ENCODE results near the gene ABHD12. TPM values are rescaled to one million over a fixed set of nuclear protein-coding genes. Genes with fewer than 3 reads are reported as not detected.
"Not testable (repeated sequence)": the region's sequence is repeated elsewhere in the genome, so short reads cannot be mapped to it uniquely, and the experiment has no call there.

The ABHD12 gene
- total RNA-seq, 2 experiments from 2014 or later, result 22.3 to 24.1 TPM

DNA sequence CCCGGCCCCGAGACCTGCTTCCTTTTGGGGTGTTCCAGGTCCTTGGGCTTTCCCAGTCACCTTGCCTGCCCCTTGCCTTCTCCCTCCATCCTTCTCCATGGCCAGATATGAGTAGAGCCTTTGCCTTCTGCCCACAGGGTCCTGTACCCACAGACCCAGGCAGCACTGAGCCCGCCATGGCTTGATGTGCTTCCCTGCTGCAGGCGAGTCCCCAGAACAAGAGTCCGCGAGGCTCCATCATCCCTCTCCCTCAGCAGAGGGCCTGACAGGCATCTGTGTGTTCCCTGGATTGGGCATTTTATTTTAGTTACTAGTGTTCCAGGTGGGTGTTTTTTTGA lies 120.8 kb downstream of the ABHD12 start:
- no peak overlapping the region for H3K27ac Mint-ChIP-seq
- peaks cover 7% of the 10 kb centered on the region for H3K36me3 Mint-ChIP-seq
- intact Hi-C loops (cut with micrococcal nuclease), result no loop called here
- no peaks in the 10 kb centered on the region for H3K4me1 Mint-ChIP-seq (ENCODE audit: low read depth)
- ChIA-PET POLR2A (no interaction called here), CTCF (no interaction called here)
- H3K27me3 Mint-ChIP-seq, result no peaks in the 10 kb centered on the region
- H3K4me3 Mint-ChIP-seq, result no peak overlapping the region
- no peak for DNase-seq
- H3K9me3 Mint-ChIP-seq, result peaks cover 1% of the 10 kb centered on the region

- intact Hi-C loops (cut with micrococcal nuclease), result no loop called here
- Mint-ChIP-seq H3K4me1 (ENCODE audit: low read depth) (no peaks in the 10 kb centered on the region), H3K27me3 (no peaks in the 10 kb centered on the region), H3K27ac (no peak overlapping the region), H3K9me3 (peaks cover 7% of the 10 kb centered on the region), H3K36me3 (peaks cover 10% of the 10 kb centered on the region), H3K4me3 (no peak overlapping the region)
- no peak for DNase-seq
- ChIA-PET CTCF (no interaction called here), POLR2A (no interaction called here)
Measured at GRCh38 chr20:25269057-25269832, 121.4 kb downstream of the ABHD12 start.

DNA sequence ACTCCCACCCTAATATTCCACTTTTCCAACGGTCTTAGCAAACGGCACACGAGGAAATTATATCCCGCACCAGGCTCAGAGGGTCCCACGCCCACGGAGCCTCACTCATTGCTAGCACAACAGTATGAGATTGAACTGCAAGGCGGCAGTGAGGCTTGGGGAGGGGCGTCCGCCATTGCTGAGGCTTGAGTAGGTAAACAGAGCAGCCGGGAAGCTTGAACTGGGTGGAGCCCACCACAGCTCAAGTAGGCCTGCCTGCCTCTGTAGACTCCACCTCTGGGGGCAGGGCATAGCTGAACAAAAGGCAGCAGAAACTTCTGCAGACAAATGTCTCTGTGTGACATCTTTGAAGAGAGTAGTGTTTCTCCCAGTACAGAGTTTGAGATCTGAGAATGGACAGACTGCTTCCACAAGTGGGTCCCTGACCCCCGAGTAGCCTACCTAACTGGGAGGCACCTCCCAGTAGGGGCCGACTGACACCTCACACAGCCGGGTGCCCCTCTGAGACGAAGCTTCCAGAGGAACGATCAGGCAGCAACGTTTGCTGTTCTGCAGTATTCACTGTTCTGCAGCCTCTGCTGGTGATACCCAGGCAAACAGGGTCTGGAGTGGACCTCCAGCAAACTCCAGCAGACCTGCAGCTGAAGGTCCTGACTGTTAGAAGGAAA lies 129.7 kb downstream of the ABHD12 start:
- H3K4me3 Mint-ChIP-seq; DNase-seq; POLR2A ChIA-PET; CTCF ChIA-PET; H3K27ac Mint-ChIP-seq; H3K27me3 Mint-ChIP-seq; H3K4me1 Mint-ChIP-seq (ENCODE audit: low read depth); intact Hi-C loops (cut with micrococcal nuclease): not testable (repeated sequence)
- peaks cover 16% of the 10 kb centered on the region for H3K9me3 Mint-ChIP-seq
- peaks cover 28% of the 10 kb centered on the region for H3K36me3 Mint-ChIP-seq

DNA sequence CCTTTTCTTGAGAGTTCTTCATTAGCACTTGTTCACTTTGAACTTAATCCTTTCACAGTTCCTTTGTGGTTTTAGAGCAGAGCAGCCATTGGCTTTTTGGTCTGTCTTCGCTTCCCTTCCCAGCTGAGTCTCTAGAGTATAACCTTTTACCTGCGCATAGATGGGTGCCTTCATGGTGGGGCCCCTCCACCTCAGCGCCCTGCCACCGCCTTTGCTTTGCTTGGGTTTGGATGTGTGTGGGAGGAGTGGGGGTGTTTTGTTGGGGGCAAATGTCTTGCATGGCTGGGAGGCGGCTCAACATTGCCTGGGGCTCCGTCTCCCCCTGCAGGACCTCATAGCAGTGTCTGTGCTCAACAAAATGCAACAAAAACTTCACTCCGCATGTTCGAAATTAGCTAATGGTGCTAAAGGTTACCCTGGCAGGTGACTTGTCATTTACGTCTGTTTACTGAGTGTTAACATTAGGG lies 130.8 kb downstream of the ABHD12 start:
- intact Hi-C loops (cut with micrococcal nuclease), result no loop called here
- H3K27me3 Mint-ChIP-seq, result no peaks in the 10 kb centered on the region
- H3K27ac Mint-ChIP-seq, result no peak overlapping the region
- peaks cover 15% of the 10 kb centered on the region for H3K9me3 Mint-ChIP-seq
- DNase-seq, result no peak
- no peak overlapping the region for H3K4me3 Mint-ChIP-seq
- CTCF ChIA-PET, result no interaction called here
- H3K4me1 Mint-ChIP-seq (ENCODE audit: low read depth), result no peaks in the 10 kb centered on the region
- peaks cover 27% of the 10 kb centered on the region for H3K36me3 Mint-ChIP-seq
- POLR2A ChIA-PET, result no interaction called here

- Mint-ChIP-seq H3K9me3 (peaks cover 10% of the 10 kb centered on the region), H3K27ac (no peak overlapping the region), H3K4me3 (no peak overlapping the region), H3K36me3 (peaks cover 23% of the 10 kb centered on the region), H3K4me1 (ENCODE audit: low read depth) (no peaks in the 10 kb centered on the region), H3K27me3 (no peaks in the 10 kb centered on the region)
- ChIA-PET POLR2A (no interaction called here), CTCF (no interaction called here)
- no peak for DNase-seq
- intact Hi-C loops (cut with micrococcal nuclease), result no loop called here
Measured at GRCh38 chr20:25259358-25259757, 131.3 kb downstream of the ABHD12 start.

DNA sequence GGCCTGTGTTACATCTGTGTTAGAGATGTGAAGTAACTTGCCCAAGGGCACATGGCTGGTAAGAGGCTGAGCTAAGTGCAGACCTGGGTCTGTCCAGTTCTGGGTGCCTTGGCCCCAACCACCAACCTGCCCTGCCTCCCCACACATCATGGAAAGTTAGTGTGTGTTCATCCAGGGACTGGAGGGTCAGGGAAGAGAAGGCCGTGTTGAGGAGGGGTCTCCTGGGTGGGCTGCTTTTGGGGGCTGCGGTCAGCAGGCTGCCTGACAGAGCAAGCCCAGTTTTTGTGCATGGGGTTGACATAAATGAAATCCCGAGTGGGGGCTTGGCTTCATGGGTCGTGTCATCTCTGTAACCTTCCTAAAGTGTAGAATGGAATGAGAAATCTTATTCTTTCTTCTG lies 131.8 kb downstream of the ABHD12 start:
- Mint-ChIP-seq H3K27me3 (no peaks in the 10 kb centered on the region), H3K4me3 (no peak overlapping the region), H3K27ac (no peak overlapping the region), H3K36me3 (peaks cover 23% of the 10 kb centered on the region), H3K4me1 (ENCODE audit: low read depth) (no peaks in the 10 kb centered on the region), H3K9me3 (peaks cover 5% of the 10 kb centered on the region)
- intact Hi-C loops (cut with micrococcal nuclease), result no loop called here
- POLR2A ChIA-PET, result no interaction called here
- CTCF ChIA-PET, result no interaction called here
- no peak for DNase-seq

DNA sequence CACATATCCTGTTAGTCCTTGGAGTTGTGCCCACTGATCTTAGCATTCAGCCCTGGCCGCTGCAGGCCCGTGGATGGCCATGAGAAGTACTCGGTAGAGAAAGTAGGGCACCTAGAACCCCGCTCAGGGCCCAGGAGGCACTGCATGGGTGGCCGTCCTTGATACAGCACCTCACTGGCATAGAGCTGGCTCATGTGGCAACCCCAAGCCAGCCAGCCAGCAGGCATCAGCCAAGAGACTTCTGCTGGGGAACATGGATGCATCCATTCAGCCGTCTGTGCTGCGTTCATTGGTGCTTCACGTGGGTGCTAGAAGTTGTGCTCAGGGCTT lies 132.2 kb downstream of the ABHD12 start:
- POLR2A ChIA-PET, result no interaction called here
- no peak overlapping the region for H3K4me3 Mint-ChIP-seq
- CTCF ChIA-PET, result no interaction called here
- peaks cover 5% of the 10 kb centered on the region for H3K9me3 Mint-ChIP-seq
- H3K27me3 Mint-ChIP-seq, result no peaks in the 10 kb centered on the region
- no peak for DNase-seq
- no peak overlapping the region for H3K27ac Mint-ChIP-seq
- intact Hi-C loops (cut with micrococcal nuclease), result no loop called here
- peaks cover 23% of the 10 kb centered on the region for H3K36me3 Mint-ChIP-seq
- no peaks in the 10 kb centered on the region for H3K4me1 Mint-ChIP-seq (ENCODE audit: low read depth)

GRCh38 chr20:25257756-25258475 lies 132.7 kb downstream of the ABHD12 start:
- H3K36me3 Mint-ChIP-seq, result peaks cover 19% of the 10 kb centered on the region

GRCh38 chr20:25257130-25257529 lies 133.5 kb downstream of the ABHD12 start:
- Mint-ChIP-seq H3K36me3 (peaks cover 22% of the 10 kb centered on the region), H3K27ac (no peak overlapping the region), H3K4me3 (no peak overlapping the region), H3K9me3 (peaks cover 5% of the 10 kb centered on the region), H3K4me1 (ENCODE audit: low read depth) (peaks cover 9% of the 10 kb centered on the region), H3K27me3 (no peaks in the 10 kb centered on the region)
- POLR2A ChIA-PET, result no interaction called here
- no peak for DNase-seq
- CTCF ChIA-PET, result interaction anchor here (1.5 kb wide), 1 partner anchor 10 kb away, joined by 5 read pairs; the partner anchor contains the start of gene PYGB
- intact Hi-C loops (cut with micrococcal nuclease), result no loop called here

More at GRCh38 chr20:25257756-25258475, 132.7 kb downstream of the ABHD12 start:
- no peak overlapping the region for H3K27ac Mint-ChIP-seq
- H3K4me1 Mint-ChIP-seq (ENCODE audit: low read depth), result peaks cover 3% of the 10 kb centered on the region
- H3K27me3 Mint-ChIP-seq, result no peaks in the 10 kb centered on the region
- intact Hi-C loops (cut with micrococcal nuclease), result no loop called here
- H3K4me3 Mint-ChIP-seq, result no peak overlapping the region
- DNase-seq, result no peak
- peaks cover 5% of the 10 kb centered on the region for H3K9me3 Mint-ChIP-seq
- POLR2A ChIA-PET, result no interaction called here
- CTCF ChIA-PET, result no interaction called here

DNA sequence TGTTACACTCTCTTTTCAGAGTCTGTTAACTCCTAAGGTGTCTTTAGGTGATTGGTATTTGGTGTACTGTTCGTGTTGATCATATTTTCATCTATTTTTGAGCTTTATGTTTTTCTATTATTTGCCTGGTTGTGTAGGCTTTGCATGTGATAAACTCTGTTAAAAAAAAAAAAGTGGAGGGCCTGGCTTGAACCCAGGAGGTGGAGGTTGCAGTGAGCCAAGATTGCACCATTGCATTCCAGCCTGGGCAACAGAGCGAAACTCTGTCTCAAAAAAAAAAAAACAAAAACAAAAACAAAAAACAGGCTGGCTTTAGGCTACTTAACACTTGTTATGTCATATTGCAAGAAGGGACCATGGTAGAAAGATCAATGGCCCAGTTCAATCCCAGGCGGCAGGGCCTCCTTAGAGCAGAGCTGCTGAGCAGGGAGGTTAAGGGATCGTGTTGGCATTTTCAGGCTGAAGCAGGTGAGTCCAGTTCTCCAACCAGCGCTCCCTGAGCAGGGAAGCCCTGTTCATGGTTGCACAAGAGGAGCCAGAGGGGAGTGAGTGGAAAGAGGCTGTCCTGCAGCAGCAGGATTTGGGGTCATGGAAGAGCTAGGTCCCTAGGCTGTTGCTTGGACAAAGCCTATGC lies 134.3 kb downstream of the ABHD12 start:
- H3K27ac Mint-ChIP-seq, result no peak overlapping the region
- H3K36me3 Mint-ChIP-seq, result peaks cover 15% of the 10 kb centered on the region
- H3K4me1 Mint-ChIP-seq (ENCODE audit: low read depth), result peaks cover 13% of the 10 kb centered on the region
- intact Hi-C loops (cut with micrococcal nuclease), result no loop called here
- H3K27me3 Mint-ChIP-seq, result no peaks in the 10 kb centered on the region
- no peaks in the 10 kb centered on the region for H3K9me3 Mint-ChIP-seq
- POLR2A ChIA-PET, result no interaction called here
- CTCF ChIA-PET, result interaction anchor here (1.5 kb wide), 1 partner anchor 9 kb away, joined by 5 read pairs; the partner anchor contains the start of gene PYGB
- DNase-seq, result no peak
- H3K4me3 Mint-ChIP-seq, result no peak overlapping the region

DNA sequence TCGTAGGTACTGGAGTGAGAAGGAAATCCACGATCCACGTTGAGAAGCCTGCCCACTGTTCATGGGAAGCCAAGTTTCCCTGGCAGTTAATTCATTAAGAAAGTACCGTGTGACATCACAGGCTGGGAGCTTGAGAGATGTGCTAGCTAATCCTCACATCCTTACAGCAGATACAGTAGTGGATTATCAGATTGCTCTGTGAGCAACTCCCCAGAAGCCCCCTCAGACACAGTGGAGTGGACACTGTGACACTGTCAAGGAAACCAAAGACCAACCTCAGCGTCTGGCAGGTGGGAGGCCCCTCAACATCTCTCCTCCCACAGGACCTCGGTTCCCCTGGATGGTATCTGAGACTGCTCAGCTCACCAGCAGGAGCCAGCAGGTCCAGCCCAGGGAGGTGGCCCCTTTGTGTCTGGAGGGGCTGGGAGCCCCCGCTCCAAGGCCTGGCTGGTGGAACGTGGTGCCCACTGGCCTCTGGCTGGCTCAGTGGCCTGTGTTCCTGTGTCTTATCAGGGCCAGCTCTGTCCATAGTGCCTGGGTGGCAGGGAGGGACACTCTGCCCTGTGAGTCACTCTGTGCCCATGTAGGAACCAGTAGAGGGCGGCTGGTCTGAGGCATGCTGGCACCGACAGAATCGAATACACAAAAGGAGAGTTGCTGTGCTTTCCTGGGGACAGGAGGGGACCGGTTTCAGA lies 135.5 kb downstream of the ABHD12 start:
- no peak for DNase-seq
- CTCF ChIA-PET, result interaction anchor here (0.8 kb wide), 1 partner anchor 260 kb away, joined by 3 read pairs; no protein-coding TSS in a partner anchor
- POLR2A ChIA-PET, result no interaction called here
- H3K27me3 Mint-ChIP-seq, result no peaks in the 10 kb centered on the region
- peaks cover 5% of the 10 kb centered on the region for H3K36me3 Mint-ChIP-seq
- no peak overlapping the region for H3K4me3 Mint-ChIP-seq
- peaks cover 23% of the 10 kb centered on the region for H3K4me1 Mint-ChIP-seq (ENCODE audit: low read depth)
- H3K9me3 Mint-ChIP-seq, result no peaks in the 10 kb centered on the region
- no peak overlapping the region for H3K27ac Mint-ChIP-seq
- intact Hi-C loops (cut with micrococcal nuclease), result no loop called here

DNA sequence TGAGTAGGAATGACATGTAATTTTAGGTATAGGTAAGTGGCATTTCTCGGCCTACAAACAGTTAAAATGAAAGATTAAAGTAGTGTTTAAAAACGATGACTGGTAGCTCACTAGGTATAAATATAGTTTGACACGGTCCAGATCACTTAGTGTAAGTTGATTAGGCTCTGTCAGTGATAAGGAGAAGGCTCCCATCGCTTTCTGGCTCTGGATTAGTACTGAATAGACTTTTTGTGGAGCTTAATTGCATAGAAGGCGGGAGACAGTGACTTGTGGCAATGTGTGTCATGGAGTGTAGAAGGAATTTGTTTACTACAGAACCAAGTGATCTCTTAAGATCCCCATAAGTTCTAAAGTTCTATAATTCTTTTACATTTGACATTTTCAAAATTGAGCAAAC lies 136.1 kb downstream of the ABHD12 start:
- H3K9me3 Mint-ChIP-seq, result no peaks in the 10 kb centered on the region
- no peaks in the 10 kb centered on the region for H3K27me3 Mint-ChIP-seq
- no peak for DNase-seq
- ChIA-PET POLR2A (no interaction called here), CTCF (interaction anchor here (0.8 kb wide), 1 partner anchor 259 kb away, joined by 3 read pairs; no protein-coding TSS in a partner anchor)
- intact Hi-C loops (cut with micrococcal nuclease), result no loop called here
- H3K4me1 Mint-ChIP-seq (ENCODE audit: low read depth), result peaks cover 27% of the 10 kb centered on the region
- H3K27ac Mint-ChIP-seq, result no peak overlapping the region
- H3K4me3 Mint-ChIP-seq, result no peak overlapping the region
- H3K36me3 Mint-ChIP-seq, result peaks cover 5% of the 10 kb centered on the region

All from activated CD4-positive, alpha-beta memory T cell treated with anti-CD3 and anti-CD28 coated beads for 36 hours (primary cell).